Subcutaneous adipose tissue (tissue), 4 donors: ENCODE results near the gene TBC1D5. TPM values are rescaled to one million over a fixed set of nuclear protein-coding genes. Genes with fewer than 3 reads are reported as not detected.

Experiments used
- total RNA-seq, 4 donors: library from RNA; depleted of rRNA; stranded (reverse); fragments of >200 nt; gene quantifications; one replicate each; pipeline ENCODE4 v1.1.0, GENCODE V29; 2016
- TF ChIP-seq, protein P1 (sequence below): fragments of 450-650 bp; IDR thresholded peaks from one replicate; pipeline ENCODE4 v1.5.1; 2016; ENCODE audit warnings: low read depth, mild to moderate bottlenecking, control low read depth, antibody characterized with exemption, moderate library complexity

TBC1D5 gene
- total RNA-seq, 4 donors from 2014 or later: 76.3 to 91.1 (median 81.3) TPM

DNA sequence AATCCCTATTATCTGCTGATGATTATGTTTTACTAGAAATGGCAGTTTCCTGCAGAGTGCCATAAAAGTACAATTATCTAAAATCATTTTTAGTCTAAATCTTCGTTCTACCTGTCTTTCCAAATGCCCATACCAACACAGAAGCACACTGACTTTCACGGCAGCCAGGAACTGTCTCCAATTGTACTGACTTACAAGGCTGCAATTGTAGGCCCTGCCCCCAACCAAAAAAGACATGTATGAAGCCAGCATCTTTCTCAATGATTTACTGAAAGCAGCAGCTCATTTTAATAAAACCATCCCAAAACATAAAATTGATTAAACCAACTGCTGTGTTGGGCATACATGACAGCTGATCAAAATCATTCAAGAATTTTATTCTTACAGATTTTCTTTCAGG is 119.0 kb downstream of the TBC1D5 start:
- TF ChIP-seq, protein P1, sequence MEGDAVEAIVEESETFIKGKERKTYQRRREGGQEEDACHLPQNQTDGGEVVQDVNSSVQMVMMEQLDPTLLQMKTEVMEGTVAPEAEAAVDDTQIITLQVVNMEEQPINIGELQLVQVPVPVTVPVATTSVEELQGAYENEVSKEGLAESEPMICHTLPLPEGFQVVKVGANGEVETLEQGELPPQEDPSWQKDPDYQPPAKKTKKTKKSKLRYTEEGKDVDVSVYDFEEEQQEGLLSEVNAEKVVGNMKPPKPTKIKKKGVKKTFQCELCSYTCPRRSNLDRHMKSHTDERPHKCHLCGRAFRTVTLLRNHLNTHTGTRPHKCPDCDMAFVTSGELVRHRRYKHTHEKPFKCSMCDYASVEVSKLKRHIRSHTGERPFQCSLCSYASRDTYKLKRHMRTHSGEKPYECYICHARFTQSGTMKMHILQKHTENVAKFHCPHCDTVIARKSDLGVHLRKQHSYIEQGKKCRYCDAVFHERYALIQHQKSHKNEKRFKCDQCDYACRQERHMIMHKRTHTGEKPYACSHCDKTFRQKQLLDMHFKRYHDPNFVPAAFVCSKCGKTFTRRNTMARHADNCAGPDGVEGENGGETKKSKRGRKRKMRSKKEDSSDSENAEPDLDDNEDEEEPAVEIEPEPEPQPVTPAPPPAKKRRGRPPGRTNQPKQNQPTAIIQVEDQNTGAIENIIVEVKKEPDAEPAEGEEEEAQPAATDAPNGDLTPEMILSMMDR: no peak

DNA sequence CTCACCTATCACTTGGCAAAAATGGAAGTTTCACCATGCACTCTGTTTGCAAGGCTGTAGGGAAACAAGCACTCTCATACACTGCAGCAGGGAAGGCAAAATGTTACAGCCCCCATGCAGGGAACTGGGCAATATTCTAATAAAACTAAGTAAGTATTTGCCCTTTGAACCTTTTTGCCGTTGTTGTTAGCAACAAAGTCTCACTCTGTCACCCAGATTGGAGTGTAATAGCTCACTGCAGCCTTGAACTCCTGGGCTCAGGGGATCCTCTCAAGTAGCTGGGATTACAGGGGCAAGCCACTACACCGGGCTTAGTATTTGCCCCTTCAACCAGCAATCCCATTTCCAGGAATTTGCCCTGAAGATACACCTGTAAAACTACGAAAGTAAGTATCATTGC is 122.5 kb downstream of the TBC1D5 start:
- TF ChIP-seq, protein P1: no peak

DNA sequence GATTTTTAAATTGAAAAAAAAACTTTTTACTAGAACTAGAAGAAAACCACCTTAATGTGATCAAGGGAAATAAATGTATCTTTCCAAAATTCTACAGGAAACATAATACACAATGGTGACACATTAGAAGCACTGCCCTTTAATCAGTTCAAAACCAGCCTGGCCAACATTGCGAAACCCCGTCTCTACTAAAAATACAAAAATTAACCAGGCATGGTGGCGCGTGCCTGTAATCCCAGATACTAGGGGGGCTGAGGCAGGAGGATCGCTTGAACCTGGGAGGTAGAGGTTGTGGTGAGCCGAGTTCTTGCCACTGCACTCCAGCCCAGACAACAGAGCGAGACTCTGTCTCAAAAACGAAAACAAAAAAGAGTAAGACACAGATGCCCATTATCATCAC is 134.5 kb downstream of the TBC1D5 start:
- TF ChIP-seq, protein P1: no peak

DNA sequence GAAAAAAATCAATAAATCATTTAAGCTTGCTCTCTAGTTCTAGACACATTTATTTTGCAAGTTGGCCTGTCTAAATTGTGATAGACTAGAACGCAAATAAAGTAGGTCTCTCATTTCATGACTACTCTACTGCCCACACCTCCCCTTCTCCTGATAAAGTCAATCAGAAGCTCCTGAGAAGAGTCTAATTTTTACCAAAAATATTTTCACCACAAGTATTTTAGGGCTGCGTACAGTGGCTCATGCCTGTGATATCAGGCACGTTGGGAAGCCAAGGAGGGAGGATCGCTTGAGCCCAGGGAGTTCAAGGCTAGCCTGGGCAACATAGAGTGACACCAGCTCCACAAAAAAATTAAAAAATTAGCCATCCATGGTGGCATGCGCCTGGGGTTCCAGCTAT is 136.5 kb downstream of the TBC1D5 start:
- TF ChIP-seq, protein P1: no peak

DNA sequence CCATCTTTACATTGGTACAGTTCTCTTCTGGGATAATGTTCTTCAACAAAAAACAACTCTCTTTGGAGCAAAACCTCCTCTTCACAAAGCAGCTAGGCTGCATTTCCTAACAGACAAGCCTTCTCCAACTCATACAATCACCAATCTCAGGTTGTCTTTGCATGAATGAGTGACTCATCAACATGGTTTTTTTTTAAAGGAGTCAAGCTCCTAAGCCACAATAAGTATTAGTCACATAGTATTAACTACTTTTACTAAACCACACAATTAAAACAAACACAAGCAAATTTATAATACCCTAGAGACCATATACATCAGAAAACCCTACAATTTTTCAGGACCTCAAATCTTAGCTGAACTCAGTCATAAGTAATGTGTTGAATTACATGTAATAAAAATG is 137.4 kb downstream of the TBC1D5 start:
- TF ChIP-seq, protein P1: no peak

DNA sequence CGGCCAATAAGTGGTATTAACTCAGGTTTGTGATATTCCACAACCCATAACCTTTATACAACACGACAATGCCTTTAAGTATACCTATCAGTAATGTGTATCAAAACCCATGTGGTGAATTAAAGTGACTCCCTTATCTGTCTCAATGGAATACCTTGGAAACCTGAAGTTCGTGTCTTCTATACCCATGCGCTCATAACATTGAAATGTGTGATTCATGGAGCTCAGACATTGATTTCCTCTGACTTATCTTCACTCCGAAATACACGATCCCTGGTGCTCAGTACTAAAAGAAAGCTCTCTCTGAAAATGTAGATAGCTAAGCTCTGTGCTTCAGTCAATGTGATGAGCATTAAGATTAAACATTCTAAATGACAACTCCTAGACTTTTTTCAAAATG is 140.3 kb downstream of the TBC1D5 start:
- TF ChIP-seq, protein P1: no peak

DNA sequence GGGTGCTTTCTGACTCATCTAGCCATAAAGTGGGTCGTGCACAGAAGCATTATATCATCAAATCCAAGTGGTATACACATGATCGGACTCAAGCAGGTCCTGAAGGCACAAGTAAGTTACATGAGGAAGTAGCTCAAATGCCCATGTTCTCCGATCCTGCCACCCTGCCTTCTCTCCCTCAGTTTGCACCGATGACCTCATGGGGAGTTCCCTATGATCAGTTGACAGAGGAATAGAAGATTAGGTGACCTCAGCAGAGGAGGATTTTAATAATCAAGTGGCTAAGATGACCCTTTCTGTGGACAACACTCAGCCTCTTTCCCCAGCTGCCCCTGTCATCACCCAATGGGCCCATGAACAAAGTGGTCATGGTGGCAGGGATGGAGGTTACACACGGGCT is 149.5 kb downstream of the TBC1D5 start:
- TF ChIP-seq, protein P1: no peak
